ENCODE measurements around the gene HCFC1. TPM values are rescaled to one million over a fixed set of nuclear protein-coding genes. Genes with fewer than 3 reads are reported as not detected.

HCFC1 gene
- total and polyA plus RNA-seq, 9 donors: 12.8 to 47.1 (median 34.6) TPM

GRCh38 chrX:153967536-153968224 lies 3.9 kb downstream of the HCFC1 start:
- Histone ChIP-seq H3K9me3 (replicated peaks; ENCODE audit: control insufficient read depth, low read depth, low read length) (no peaks in the 10 kb centered on the region), H3K36me3 (ENCODE audit: control insufficient read depth, insufficient read depth, low read length) (peaks cover 35% of the 10 kb centered on the region), H3K27me3 (ENCODE audit: control insufficient read depth, insufficient read depth, low read length) (peaks cover 30% of the 10 kb centered on the region), H3K4me3 (ENCODE audit: low read length) (no peak overlapping the region), H3K27ac (ENCODE audit: low read length) (peak overlapping the region; percentile 73), H3K4me1 (ENCODE audit: control insufficient read depth, insufficient read depth, low read length) (peaks cover 48% of the 10 kb centered on the region)
- WGBS (ENCODE audit: insufficient coverage): 79% methylated on average over 12 of the region's 16 CpGs
- no peak for DNase-seq

GRCh38 chrX:153966841-153967535 lies 4.6 kb downstream of the HCFC1 start:
- H3K27ac ChIP-seq (ENCODE audit: low read length): peak overlapping the region; percentile 55

GRCh38 chrX:153966283-153966688 lies 5.3 kb downstream of the HCFC1 start:
- no peak overlapping the region for H3K4me3 ChIP-seq (ENCODE audit: low read length)
- H3K27ac ChIP-seq (ENCODE audit: low read length): peak overlapping the region; percentile 55
- 61% methylated on average over 15 of the region's 15 CpGs for WGBS (ENCODE audit: insufficient coverage)
- H3K27me3 ChIP-seq (ENCODE audit: control insufficient read depth, insufficient read depth, low read length): peaks cover 37% of the 10 kb centered on the region
- DNase-seq: peak; percentile 42
- peaks cover 48% of the 10 kb centered on the region for H3K36me3 ChIP-seq (ENCODE audit: control insufficient read depth, insufficient read depth, low read length)
- peaks cover 48% of the 10 kb centered on the region for H3K4me1 ChIP-seq (ENCODE audit: control insufficient read depth, insufficient read depth, low read length)
- no peaks in the 10 kb centered on the region for H3K9me3 ChIP-seq (replicated peaks; ENCODE audit: control insufficient read depth, low read depth, low read length)

More at GRCh38 chrX:153966841-153967535, 4.6 kb downstream of the HCFC1 start:
- no peak overlapping the region for H3K4me3 ChIP-seq (ENCODE audit: low read length)
- 69% methylated on average over 13 of the region's 14 CpGs for WGBS (ENCODE audit: insufficient coverage)
- H3K36me3 ChIP-seq (ENCODE audit: control insufficient read depth, insufficient read depth, low read length): peaks cover 41% of the 10 kb centered on the region
- peaks cover 33% of the 10 kb centered on the region for H3K27me3 ChIP-seq (ENCODE audit: control insufficient read depth, insufficient read depth, low read length)
- no peaks in the 10 kb centered on the region for H3K9me3 ChIP-seq (replicated peaks; ENCODE audit: control insufficient read depth, low read depth, low read length)
- H3K4me1 ChIP-seq (ENCODE audit: control insufficient read depth, insufficient read depth, low read length): peaks cover 48% of the 10 kb centered on the region
- no peak for DNase-seq

- WGBS (ENCODE audit: insufficient coverage): 51% methylated on average over 2 of the region's 5 CpGs
- H3K4me1 ChIP-seq (ENCODE audit: control insufficient read depth, insufficient read depth, low read length): peaks cover 48% of the 10 kb centered on the region
Observed at GRCh38 chrX:153965406-153965805, 6.2 kb downstream of the HCFC1 start.

GRCh38 chrX:153964105-153964504 lies 7.5 kb downstream of the HCFC1 start:
- WGBS (ENCODE audit: insufficient coverage): 89% methylated on average over 14 of the region's 14 CpGs
- H3K27ac ChIP-seq (ENCODE audit: low read length): no peak overlapping the region
- no peak for DNase-seq

More at GRCh38 chrX:153965406-153965805, 6.2 kb downstream of the HCFC1 start:
- H3K27ac ChIP-seq (ENCODE audit: low read length): no peak overlapping the region
- peaks cover 57% of the 10 kb centered on the region for H3K36me3 ChIP-seq (ENCODE audit: control insufficient read depth, insufficient read depth, low read length)
- H3K27me3 ChIP-seq (ENCODE audit: control insufficient read depth, insufficient read depth, low read length): peaks cover 37% of the 10 kb centered on the region
- no peak overlapping the region for H3K4me3 ChIP-seq (ENCODE audit: low read length)
- H3K9me3 ChIP-seq (replicated peaks; ENCODE audit: control insufficient read depth, low read depth, low read length): no peaks in the 10 kb centered on the region
- DNase-seq: no peak

DNA sequence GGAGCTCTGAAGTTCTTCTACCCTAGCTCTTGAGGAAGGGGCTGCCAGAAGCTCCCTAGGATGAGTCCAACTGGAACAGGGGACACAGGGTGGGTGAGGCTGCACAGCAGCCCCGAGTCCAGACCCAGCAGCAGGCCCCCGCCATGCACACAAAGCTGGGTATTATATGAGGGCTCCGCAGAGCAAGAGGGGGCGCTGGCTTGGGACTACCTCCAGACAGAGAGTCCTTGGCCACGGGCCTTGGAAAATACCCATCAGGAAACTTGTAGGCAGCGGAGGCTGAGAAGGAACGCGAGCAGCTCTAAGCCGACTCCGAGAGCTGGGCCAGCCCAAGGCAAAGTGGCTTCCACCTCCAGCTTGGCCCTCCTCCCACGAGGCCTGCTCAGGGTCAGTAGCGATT lies 8.1 kb downstream of the HCFC1 start:
- Histone ChIP-seq H3K4me1 (ENCODE audit: control insufficient read depth, insufficient read depth, low read length) (peaks cover 33% of the 10 kb centered on the region), H3K9me3 (replicated peaks; ENCODE audit: control insufficient read depth, low read depth, low read length) (no peaks in the 10 kb centered on the region), H3K27ac (ENCODE audit: low read length) (no peak overlapping the region), H3K36me3 (ENCODE audit: control insufficient read depth, insufficient read depth, low read length) (peaks cover 75% of the 10 kb centered on the region), H3K4me3 (ENCODE audit: low read length) (no peak overlapping the region), H3K27me3 (ENCODE audit: control insufficient read depth, insufficient read depth, low read length) (peaks cover 32% of the 10 kb centered on the region)
- 89% methylated on average over 11 of the region's 12 CpGs for WGBS (ENCODE audit: insufficient coverage)
- no peak for DNase-seq

More at GRCh38 chrX:153964105-153964504, 7.5 kb downstream of the HCFC1 start:
- peaks cover 32% of the 10 kb centered on the region for H3K27me3 ChIP-seq (ENCODE audit: control insufficient read depth, insufficient read depth, low read length)
- no peak overlapping the region for H3K4me3 ChIP-seq (ENCODE audit: low read length)
- peaks cover 70% of the 10 kb centered on the region for H3K36me3 ChIP-seq (ENCODE audit: control insufficient read depth, insufficient read depth, low read length)
- no peaks in the 10 kb centered on the region for H3K9me3 ChIP-seq (replicated peaks; ENCODE audit: control insufficient read depth, low read depth, low read length)
- H3K4me1 ChIP-seq (ENCODE audit: control insufficient read depth, insufficient read depth, low read length): peaks cover 39% of the 10 kb centered on the region

DNA sequence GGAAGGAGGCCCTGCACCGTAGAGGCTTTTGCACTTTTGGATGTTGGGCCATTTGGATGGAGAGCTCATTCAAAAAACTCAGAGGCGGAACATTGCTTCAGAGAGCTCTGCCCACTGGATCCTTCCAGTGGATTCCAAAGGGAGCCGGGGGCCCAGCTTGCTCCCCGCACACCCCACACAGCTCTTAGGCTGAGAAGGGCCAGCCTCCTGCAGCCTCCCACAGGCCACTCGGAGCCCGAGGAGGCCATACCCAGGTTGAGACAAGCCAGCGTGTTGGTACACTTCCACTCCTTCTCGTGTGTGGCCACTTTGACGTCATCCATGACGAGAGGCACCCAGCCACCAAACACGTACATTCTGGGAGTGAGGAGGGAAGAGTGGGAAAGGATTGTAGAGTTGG lies 10.3 kb downstream of the HCFC1 start:
- H3K4me1 ChIP-seq (ENCODE audit: control insufficient read depth, insufficient read depth, low read length): peaks cover 11% of the 10 kb centered on the region
- no peak for DNase-seq
- peaks cover 23% of the 10 kb centered on the region for H3K27me3 ChIP-seq (ENCODE audit: control insufficient read depth, insufficient read depth, low read length)
- no peaks in the 10 kb centered on the region for H3K9me3 ChIP-seq (replicated peaks; ENCODE audit: control insufficient read depth, low read depth, low read length)
- H3K36me3 ChIP-seq (ENCODE audit: control insufficient read depth, insufficient read depth, low read length): peaks cover 87% of the 10 kb centered on the region
- H3K4me3 ChIP-seq (ENCODE audit: low read length): no peak overlapping the region
- H3K27ac ChIP-seq (ENCODE audit: low read length): no peak overlapping the region
- WGBS (ENCODE audit: insufficient coverage): 91% methylated on average over 4 of the region's 11 CpGs

DNA sequence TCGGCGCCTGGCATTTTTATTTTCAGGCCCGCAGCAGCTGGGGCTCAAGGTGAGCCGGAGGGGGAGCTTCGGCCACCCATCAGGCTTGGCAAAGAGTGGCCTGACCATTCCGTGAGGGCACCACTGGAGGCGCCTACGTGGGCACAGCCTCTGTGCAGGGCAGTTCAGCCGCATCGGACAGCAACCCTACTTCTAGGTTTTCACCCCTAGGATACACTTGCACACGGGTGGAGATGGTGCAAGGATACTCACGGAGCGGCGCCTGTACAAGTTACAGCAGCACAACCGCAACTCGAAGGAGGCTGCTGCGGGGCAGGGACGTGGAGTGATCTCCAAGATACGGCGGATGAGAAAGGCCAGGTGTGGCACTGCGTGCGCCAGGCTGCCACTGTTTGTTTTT lies 10.8 kb downstream of the HCFC1 start:
- no peak for DNase-seq
- Histone ChIP-seq H3K9me3 (replicated peaks; ENCODE audit: control insufficient read depth, low read depth, low read length) (no peaks in the 10 kb centered on the region), H3K27me3 (ENCODE audit: control insufficient read depth, insufficient read depth, low read length) (peaks cover 22% of the 10 kb centered on the region), H3K36me3 (ENCODE audit: control insufficient read depth, insufficient read depth, low read length) (peaks cover 92% of the 10 kb centered on the region), H3K4me1 (ENCODE audit: control insufficient read depth, insufficient read depth, low read length) (peaks cover 6% of the 10 kb centered on the region), H3K4me3 (ENCODE audit: low read length) (no peak overlapping the region), H3K27ac (ENCODE audit: low read length) (no peak overlapping the region)
- 90% methylated on average over 18 of the region's 22 CpGs for WGBS (ENCODE audit: insufficient coverage)

DNA sequence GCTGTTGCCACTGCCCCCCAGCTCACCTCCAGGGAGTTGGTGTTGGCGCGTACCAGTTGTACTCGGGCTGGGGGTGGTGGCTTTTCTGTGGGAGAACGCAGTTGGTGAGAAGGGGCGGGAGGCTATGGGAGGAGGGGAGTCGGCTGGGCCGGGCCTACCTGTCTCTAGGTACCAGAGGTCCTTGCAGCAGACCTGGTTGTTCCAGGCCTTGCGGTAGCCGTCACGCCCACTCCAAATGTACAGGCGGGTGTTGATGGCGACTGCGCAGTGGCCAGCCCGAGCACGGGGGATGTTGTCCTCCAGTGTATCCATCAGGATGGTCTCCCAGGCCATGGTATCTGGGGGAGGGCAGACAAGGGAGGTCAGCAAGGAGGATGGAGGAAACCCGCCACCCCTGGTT lies 11.5 kb downstream of the HCFC1 start:
- H3K9me3 ChIP-seq (replicated peaks; ENCODE audit: control insufficient read depth, low read depth, low read length): no peaks in the 10 kb centered on the region
- peaks cover 16% of the 10 kb centered on the region for H3K27me3 ChIP-seq (ENCODE audit: control insufficient read depth, insufficient read depth, low read length)
- DNase-seq: no peak
- 95% methylated on average over 8 of the region's 16 CpGs for WGBS (ENCODE audit: insufficient coverage)
- H3K4me3 ChIP-seq (ENCODE audit: low read length): no peak overlapping the region
- H3K27ac ChIP-seq (ENCODE audit: low read length): no peak overlapping the region
- H3K4me1 ChIP-seq (ENCODE audit: control insufficient read depth, insufficient read depth, low read length): no peaks in the 10 kb centered on the region
- H3K36me3 ChIP-seq (ENCODE audit: control insufficient read depth, insufficient read depth, low read length): peaks cover 98% of the 10 kb centered on the region

DNA sequence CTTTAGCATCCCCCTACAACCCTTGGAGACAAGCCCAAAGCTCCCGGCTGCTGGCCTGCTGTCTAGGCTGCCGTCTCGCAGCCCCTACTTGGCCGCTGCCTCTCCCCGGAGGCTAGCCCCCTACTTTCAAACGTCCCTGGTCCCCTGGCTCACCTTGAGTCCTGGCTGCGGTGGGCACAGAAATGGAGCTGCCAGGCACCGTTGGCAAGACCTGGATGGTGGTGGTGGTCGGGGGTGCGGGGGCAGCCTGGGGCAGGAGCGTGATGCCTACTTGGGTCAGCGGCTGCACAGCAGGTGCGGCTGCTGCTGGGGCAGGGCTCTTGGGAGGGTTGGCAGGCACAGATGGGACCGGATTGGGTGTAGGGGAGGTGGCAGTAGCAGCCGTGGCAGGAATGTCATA lies 12.0 kb downstream of the HCFC1 start:
- peaks cover 98% of the 10 kb centered on the region for H3K36me3 ChIP-seq (ENCODE audit: control insufficient read depth, insufficient read depth, low read length)
- H3K4me1 ChIP-seq (ENCODE audit: control insufficient read depth, insufficient read depth, low read length): no peaks in the 10 kb centered on the region
- no peak overlapping the region for H3K4me3 ChIP-seq (ENCODE audit: low read length)
- peaks cover 12% of the 10 kb centered on the region for H3K27me3 ChIP-seq (ENCODE audit: control insufficient read depth, insufficient read depth, low read length)
- 88% methylated on average over 14 of the region's 15 CpGs for WGBS (ENCODE audit: insufficient coverage)
- H3K9me3 ChIP-seq (replicated peaks; ENCODE audit: control insufficient read depth, low read depth, low read length): no peaks in the 10 kb centered on the region
- no peak for DNase-seq
- no peak overlapping the region for H3K27ac ChIP-seq (ENCODE audit: low read length)
